H4 (cell line): ENCODE data around the gene TPK1. TPM values are rescaled to one million over a fixed set of nuclear protein-coding genes. Genes with fewer than 3 reads are reported as not detected.
"Not testable (repeated sequence)": the region's sequence is repeated elsewhere in the genome, so short reads cannot be mapped to it uniquely, and the experiment has no call there.

Source experiments
- DNase-seq: peaks from one replicate; pipeline ENCODE4 v3.0.0-alpha.2; 2015; ENCODE audit warnings: low spot score
- total RNA-seq: library from RNA; depleted of rRNA; stranded (reverse); fragments of >200 nt; shearing (Covaris generic); gene quantifications from 2 replicates; pipeline ENCODE4 v1.2.3, GENCODE V29; 2014

TPK1 gene
- total RNA-seq, 1 experiment from 2014 or later, result 6.5 TPM

GRCh38 chr7:144777005-144777839 is 58.6 kb downstream of the TPK1 start:
- DNase-seq, result no peak

GRCh38 chr7:144776447-144776846 is 59.4 kb downstream of the TPK1 start:
- no peak for DNase-seq

DNA sequence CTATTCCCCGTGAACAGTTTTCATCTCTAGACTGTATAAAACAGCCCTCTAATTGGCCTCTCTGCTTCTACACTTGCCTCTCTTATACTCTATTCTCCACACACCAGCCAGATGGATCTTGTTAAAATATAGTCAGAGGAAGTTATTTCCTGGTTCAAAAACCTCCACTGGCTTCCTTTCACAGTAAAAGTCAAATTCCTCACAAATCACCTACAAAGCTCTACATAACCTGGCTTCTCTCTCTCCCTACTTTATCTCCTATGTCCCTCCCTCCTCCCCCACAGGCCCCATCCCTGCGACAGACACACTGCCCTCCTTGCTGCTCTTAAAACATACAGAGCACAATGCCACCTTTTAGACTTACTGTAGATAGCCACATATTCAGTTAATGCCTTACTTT is 60.1 kb downstream of the TPK1 start:
- DNase-seq, result no peak

DNA sequence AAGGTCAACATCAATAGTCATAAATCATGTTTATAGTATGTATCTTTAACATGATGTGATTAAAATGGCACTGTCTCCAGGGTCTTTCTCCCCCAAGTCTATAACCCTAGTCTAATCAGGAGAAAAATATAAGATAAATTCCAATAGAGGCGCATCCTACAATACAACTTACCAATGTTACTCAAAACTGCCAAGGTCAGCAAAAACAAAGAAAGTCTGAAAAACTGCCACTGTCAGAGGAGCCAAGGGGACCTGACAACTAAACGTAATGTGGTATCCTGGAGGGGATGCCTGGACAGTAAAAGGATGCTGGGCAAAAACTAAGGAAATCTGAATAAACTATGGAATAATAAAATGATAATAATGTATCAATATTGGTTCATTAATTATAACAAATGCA is 63.9 kb downstream of the TPK1 start:
- DNase-seq, result no peak

DNA sequence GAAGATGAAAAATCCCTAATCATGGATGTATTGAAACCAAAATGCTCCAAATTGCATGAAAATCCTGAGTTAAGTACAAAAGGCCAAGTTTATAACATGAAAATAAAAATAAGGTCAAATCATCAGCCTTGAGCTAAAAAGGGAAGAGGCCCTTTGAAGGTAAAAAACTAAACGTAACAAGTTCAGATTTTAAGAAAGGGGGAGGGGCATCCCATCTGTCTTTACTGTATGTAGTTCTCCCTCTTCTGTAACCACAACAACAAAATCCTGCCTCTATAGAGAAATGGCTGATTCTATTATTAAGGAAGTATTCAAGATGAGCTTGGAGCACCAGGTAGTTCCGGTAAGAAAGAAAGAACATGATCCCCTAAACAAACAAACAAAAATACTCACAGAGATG is 64.7 kb downstream of the TPK1 start:
- no peak for DNase-seq

- DNase-seq, result no peak
These were observed 66.5 kb downstream of the TPK1 start for GRCh38 chr7:144769352-144769751.

DNA sequence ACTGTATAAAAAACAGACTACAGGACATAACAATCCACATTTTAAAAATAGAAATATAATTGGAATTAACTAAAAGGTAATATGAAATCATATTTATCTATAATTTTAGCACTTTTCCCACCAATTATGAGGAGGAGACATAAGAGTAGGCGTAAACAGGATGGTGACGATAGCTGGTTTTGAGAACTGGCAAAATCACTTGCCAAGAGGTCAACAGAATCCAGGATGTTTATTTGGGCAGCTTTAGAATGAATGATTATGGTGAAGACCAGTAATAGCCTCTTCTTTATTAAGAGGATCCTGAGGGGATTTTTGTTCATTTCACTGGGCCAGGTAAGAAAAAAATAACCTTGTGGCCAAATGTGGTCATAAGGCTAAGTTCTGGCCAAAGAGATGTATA is 67.2 kb downstream of the TPK1 start:
- DNase-seq, result no peak

GRCh38 chr7:144763291-144763690 is 72.6 kb downstream of the TPK1 start:
- DNase-seq, result no peak

DNA sequence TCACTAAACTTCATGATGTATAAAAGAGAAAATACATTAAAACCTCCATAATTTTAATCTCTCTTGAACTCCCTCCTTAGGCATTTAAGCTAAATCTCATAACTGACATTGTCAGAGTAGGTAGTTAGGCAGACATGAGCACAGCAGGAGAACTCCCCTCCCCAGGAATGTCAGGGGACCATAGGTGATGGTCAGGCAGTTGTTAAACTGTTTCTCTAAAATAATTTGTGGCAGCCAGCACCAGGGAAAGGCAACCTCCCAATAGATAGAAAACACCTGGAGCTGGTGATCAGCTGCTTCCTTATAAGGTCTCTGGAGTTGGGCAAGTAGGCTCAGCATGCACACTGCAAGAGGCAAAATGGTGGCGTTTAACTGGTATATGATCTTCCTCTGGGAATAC is 73.0 kb downstream of the TPK1 start:
- DNase-seq, result no peak

DNA sequence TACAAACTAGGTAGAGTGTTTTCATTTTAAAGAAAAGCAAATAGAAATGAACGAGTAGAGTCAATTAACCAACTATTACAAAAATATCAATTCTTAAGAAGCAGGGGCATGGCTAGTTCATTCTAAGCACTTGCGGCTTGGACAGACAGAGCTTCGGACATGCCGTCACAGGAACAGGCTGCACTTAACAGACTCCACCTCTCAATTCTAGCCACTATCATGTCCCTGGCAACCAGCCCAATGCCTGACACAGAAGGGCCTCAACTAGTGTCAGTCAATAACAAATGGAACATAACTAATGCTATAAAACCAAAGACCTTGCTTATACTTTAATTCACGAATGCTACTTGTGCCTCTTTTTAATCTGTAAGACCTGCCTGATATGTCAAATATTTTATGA is 74.4 kb downstream of the TPK1 start:
- DNase-seq, result no peak

DNA sequence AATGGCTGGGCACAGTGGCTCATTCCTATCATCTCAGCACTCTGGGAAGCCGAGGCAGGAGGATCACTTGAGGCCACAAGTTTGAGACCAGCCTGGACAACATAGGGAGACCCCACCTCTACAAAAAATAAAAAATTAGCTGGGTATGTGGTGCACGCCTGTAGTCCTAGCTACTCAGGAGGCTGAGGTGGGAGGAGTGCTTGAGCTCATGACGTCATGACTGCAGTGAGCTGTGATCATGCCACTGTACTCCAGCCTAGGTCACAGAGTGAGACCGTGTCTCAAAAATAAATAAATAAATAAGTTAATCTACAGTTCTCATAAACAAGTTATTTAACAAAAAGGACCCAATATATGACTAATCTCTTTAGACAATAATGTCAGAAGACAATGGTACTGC is 76.2 kb downstream of the TPK1 start:
- DNase-seq, result no peak

GRCh38 chr7:144747936-144748335 is 87.9 kb downstream of the TPK1 start:
- no peak for DNase-seq

- DNase-seq, result peak; percentile 38
These were observed 97.0 kb downstream of the TPK1 start for GRCh38 chr7:144738708-144739314.

- DNase-seq, result no peak
These were observed 97.7 kb downstream of the TPK1 start for GRCh38 chr7:144738146-144738545.

GRCh38 chr7:144736880-144737493 is 98.9 kb downstream of the TPK1 start:
- no peak for DNase-seq

GRCh38 chr7:144735505-144736276 is 100.2 kb downstream of the TPK1 start:
- DNase-seq, result no peak

DNA sequence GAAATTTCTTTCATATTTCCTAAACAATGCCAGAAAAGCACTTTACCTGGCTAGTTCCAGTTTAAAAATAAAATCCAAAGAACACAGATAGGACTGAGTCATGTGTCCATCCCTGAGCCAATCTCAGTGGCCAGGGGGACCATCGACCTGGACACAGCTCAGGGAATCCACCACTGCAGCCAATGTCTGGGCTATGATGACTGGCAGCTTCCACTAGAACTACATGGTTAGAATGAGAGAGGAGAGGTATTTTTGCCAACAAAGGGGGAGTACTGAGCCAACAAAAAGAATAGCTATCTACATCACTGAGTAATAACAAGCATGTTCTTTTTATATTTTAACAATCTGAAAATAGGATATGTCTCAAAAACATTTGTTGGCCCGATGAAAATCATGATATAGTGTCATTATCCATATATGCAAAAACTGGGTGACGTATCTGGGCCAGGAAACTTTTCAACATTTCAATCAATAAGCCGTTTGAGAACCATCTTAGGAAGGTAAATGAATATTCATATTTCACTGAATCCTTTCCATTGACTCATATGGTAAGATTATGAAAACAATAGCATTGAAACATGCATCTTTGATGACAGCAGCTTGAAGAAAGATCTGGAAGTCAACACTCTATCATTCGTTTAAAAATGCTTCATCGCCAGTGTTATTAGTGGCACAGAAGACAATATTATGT is 104.0 kb downstream of the TPK1 start:
- no peak for DNase-seq

- no peak for DNase-seq
These were observed 105.6 kb downstream of the TPK1 start for GRCh38 chr7:144730224-144730623.

- DNase-seq, result no peak
These were observed 106.6 kb downstream of the TPK1 start for GRCh38 chr7:144729226-144729625.

GRCh38 chr7:144728551-144728950 is 107.3 kb downstream of the TPK1 start:
- no peak for DNase-seq

- not testable (repeated sequence) for DNase-seq
These were observed 109.0 kb downstream of the TPK1 start for GRCh38 chr7:144726840-144727239.

DNA sequence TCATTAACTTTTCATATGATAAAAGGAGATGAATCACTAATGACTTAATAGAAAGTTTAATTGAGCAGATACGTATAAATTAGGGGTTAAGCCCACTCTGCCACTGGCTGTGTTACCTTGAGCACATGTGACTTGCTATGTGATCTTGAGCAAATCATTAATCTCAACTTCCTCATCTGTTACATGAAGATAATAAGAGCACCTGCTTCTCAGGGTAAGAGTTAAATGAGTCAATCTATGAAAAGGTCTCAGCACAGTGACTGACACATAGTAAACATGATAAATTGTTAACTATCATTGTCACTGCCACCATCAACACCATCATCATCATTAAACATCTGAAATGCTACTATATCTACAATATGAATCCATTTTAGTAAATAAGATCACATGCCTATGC is 110.8 kb downstream of the TPK1 start:
- DNase-seq, result no peak
